Neural crest cell (in vitro differentiated cells): ENCODE data around the gene PRKCD. TPM values are rescaled to one million over a fixed set of nuclear protein-coding genes. Genes with fewer than 3 reads are reported as not detected.
A peak's percentile ranks its signal among the peaks of the same experiment; 100 is the strongest.

ENCODE experiments used
- DNase-seq: peaks from one replicate; pipeline ENCODE4 v3.0.0; 2021; ENCODE audit warnings: low read depth, mixed read lengths, low spot score
- H3K27ac Mint-ChIP-seq: one replicate; pipeline ENCODE4 v1.8.0; 2021; ENCODE audit warnings: mild to moderate bottlenecking, mixed read lengths; ENCODE audit not compliant: unreplicated experiment
- H3K27me3 Mint-ChIP-seq: 2 replicates; pipeline ENCODE4 v1.8.0; 2021; ENCODE audit warnings: low read depth, mild to moderate bottlenecking, mixed read lengths
- H3K36me3 Mint-ChIP-seq: 2 replicates; pipeline ENCODE4 v1.8.0; 2021; ENCODE audit warnings: low read depth, mild to moderate bottlenecking, mixed read lengths
- H3K4me1 Mint-ChIP-seq: 2 replicates; pipeline ENCODE4 v1.8.0; 2021; ENCODE audit warnings: mixed read lengths
- H3K4me3 Mint-ChIP-seq: one replicate; pipeline ENCODE4 v1.8.0; 2021; ENCODE audit warnings: mild to moderate bottlenecking, mixed read lengths
- H3K9me3 Mint-ChIP-seq: 2 replicates; pipeline ENCODE4 v1.8.0; 2021; ENCODE audit warnings: mixed read lengths
- total RNA-seq: library from RNA; stranded (reverse); gene quantifications from 2 replicates; pipeline ENCODE4 v1.2.1, GENCODE V29; 2021
- TF ChIP-seq, protein P1 (sequence below): fragments of 200-600 bp; sonication (generic); conservative IDR thresholded peaks from 2 replicates; pipeline ENCODE4 v1.5.0; 2021; ENCODE audit warnings: antibody characterized with exemption, mild to moderate bottlenecking

Gene PRKCD
- total RNA-seq, 1 donor from 2014 or later: 10.8 TPM

- TF ChIP-seq, protein P1, sequence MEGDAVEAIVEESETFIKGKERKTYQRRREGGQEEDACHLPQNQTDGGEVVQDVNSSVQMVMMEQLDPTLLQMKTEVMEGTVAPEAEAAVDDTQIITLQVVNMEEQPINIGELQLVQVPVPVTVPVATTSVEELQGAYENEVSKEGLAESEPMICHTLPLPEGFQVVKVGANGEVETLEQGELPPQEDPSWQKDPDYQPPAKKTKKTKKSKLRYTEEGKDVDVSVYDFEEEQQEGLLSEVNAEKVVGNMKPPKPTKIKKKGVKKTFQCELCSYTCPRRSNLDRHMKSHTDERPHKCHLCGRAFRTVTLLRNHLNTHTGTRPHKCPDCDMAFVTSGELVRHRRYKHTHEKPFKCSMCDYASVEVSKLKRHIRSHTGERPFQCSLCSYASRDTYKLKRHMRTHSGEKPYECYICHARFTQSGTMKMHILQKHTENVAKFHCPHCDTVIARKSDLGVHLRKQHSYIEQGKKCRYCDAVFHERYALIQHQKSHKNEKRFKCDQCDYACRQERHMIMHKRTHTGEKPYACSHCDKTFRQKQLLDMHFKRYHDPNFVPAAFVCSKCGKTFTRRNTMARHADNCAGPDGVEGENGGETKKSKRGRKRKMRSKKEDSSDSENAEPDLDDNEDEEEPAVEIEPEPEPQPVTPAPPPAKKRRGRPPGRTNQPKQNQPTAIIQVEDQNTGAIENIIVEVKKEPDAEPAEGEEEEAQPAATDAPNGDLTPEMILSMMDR: no peak
- H3K4me1 Mint-ChIP-seq: no peaks in the 10 kb centered on the region
- no peak overlapping the region for H3K4me3 Mint-ChIP-seq
- H3K27ac Mint-ChIP-seq: no peak overlapping the region
- no peaks in the 10 kb centered on the region for H3K36me3 Mint-ChIP-seq
- H3K27me3 Mint-ChIP-seq: peaks cover 2% of the 10 kb centered on the region
- H3K9me3 Mint-ChIP-seq: no peaks in the 10 kb centered on the region
- DNase-seq: no peak
Observed at GRCh38 chr3:53196575-53197407, 35.8 kb downstream of the PRKCD start.

DNA sequence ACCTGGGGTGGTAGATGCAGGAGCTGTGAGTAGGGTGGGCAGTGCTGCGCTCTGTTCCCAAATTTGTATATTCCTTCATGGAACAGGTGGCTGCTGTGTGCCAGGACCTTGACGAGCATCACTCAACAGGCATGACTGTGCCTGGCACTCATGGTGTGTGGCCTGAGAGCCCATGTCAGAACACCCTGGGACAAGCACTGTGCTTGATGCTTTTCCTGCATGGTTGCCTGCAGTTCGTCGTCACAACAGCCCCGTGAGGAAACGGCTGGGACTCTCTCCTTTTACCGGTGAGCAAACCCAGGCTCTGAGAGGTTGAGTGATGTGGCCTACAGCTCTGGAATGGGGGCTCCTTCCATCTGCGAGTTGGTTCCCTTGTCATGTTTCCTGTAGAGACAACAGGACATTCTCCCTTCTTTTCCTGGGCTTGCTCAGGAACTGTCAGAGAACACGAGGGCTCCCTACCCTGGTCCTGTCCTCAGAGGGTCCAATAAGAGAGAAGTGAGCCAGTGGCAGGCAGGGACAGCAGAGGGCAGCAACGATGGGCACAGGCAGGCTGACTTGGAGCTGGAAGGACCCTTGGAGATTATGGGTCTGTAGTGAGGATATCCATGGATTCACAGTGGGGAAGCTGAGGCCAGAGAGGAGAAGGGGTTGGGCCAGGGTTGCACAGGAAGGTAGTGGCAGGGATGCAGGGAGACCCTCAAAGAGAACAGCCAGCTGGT lies 37.4 kb downstream of the PRKCD start:
- Mint-ChIP-seq H3K9me3 (no peaks in the 10 kb centered on the region), H3K4me3 (no peak overlapping the region), H3K27ac (peak overlapping the region; percentile 81), H3K4me1 (no peaks in the 10 kb centered on the region), H3K36me3 (no peaks in the 10 kb centered on the region), H3K27me3 (peaks cover 2% of the 10 kb centered on the region)
- DNase-seq: no peak
- TF ChIP-seq, protein P1: no peak

DNA sequence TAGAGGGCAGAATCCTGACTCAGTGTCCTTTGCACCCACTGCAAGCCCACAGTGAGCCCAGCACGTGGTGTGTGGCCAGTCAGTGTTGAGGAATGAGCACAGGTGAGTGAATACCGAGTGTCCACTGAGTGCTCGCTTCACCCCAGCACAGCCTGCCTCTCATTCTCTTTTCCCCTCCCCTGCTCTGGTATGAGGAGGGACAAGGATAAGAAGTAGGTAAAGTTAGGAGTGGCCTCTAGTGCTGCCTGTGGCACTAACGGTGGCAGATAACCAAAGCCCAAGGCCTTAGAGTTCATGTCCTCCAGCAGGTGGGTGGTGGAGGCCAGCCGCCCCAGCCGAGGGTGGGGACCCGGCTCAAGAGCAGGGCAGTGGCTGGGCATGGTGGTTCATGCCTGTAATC lies 38.0 kb downstream of the PRKCD start:
- no peaks in the 10 kb centered on the region for H3K9me3 Mint-ChIP-seq
- TF ChIP-seq, protein P1: no peak
- no peaks in the 10 kb centered on the region for H3K4me1 Mint-ChIP-seq
- H3K27me3 Mint-ChIP-seq: peaks cover 2% of the 10 kb centered on the region
- H3K36me3 Mint-ChIP-seq: no peaks in the 10 kb centered on the region
- H3K27ac Mint-ChIP-seq: no peak overlapping the region
- no peak overlapping the region for H3K4me3 Mint-ChIP-seq
- DNase-seq: no peak

DNA sequence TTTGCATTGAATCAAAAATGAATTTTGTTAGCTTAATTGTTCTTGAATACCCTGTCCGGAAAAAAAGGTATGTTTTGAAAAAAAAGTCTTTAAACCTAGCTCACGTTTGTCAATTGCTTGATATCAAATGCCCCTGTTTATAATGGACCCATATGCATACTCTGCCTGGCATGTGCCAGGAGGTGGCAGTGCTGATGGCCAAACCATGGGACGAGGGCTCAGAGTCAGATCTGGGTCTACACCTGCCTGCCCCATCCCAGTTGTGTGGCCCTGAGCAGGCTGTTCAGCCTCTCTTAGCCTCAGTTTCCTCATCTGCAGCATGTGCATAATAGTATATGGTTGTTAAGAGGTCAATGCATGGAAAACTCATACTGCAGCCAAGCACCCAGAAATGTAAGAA lies 38.8 kb downstream of the PRKCD start:
- Mint-ChIP-seq H3K4me1 (no peaks in the 10 kb centered on the region), H3K9me3 (no peaks in the 10 kb centered on the region), H3K36me3 (no peaks in the 10 kb centered on the region), H3K27ac (no peak overlapping the region), H3K27me3 (peaks cover 2% of the 10 kb centered on the region), H3K4me3 (no peak overlapping the region)
- TF ChIP-seq, protein P1: peak; percentile 13
- DNase-seq: no peak

DNA sequence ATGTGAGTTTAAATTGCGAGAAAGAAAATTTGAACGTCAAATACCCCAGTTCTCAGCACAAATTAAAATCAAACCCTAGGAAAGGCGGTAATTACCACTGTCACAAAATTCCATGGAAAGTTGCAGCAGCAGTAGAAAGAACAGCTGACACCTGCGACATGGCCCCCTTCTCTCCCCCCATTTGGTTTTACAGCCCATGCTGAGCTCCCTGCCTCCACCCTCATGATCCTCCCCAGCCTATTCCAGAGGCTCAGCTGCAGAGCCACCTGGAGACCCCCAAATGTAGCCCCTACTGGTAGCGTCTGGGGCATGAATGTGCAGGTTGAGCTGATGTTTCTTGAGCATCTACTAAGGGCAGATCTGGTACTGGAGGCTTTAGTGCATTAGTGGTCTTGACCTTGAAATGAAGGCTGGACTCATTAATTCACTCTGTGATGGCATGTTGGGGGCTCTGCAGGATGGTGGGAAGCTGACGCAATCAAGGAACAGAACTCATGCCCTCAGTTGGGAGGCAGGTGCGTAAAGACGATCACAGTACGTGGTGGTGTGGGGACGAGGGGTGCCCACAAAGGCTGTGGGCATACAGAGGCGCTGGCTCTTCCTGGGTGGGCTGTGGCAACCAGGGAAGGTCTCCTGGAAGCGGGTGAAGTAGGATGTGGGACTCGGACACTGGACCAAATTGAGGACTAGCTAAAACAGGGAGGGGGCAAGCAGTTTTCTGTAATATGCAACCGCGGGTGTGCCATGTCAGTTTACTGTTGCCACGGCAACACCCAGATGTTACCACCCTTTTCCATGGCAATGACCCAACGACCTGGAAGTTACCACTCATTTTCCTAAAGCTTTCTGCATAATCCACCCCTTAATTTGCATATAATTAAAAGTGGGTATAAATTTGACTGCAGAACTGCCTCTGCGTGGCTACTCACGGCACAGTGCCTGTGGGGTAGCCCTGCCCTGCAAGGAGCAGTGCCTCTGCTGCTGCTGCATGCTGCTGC lies 39.8 kb downstream of the PRKCD start:
- Mint-ChIP-seq H3K4me1 (no peaks in the 10 kb centered on the region), H3K27ac (no peak overlapping the region), H3K4me3 (no peak overlapping the region), H3K36me3 (no peaks in the 10 kb centered on the region), H3K27me3 (no peaks in the 10 kb centered on the region), H3K9me3 (no peaks in the 10 kb centered on the region)
- TF ChIP-seq, protein P1: no peak
- no peak for DNase-seq
